Right hindlimb (tissue), 1 donor: ENCODE results near the gene TMEM139.

ENCODE experiments used
- DNase-seq: peaks from one replicate; pipeline ENCODE4 v3.0.0-alpha.2; 2018

TMEM139 gene

DNA sequence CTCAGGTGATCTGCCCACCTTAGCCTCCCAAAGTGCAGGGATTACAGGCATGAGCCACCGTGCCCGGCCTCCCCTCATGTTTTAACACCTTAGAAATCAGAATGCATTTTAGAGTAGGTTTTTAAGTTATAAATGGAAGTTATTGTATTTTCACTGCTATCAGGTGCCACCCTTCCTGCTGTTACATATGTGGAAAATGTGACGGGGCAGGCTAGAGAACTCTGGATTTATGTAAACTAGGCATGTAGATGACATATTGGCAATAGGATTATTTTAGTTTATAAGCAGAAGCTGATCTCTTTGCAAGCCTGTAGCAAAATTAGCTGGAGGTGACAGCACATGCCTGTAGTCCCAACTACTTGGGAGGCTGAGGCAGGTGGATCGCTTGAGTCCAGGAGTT lies 5.5 kb downstream of the TMEM139 start:
- no peak for DNase-seq

DNA sequence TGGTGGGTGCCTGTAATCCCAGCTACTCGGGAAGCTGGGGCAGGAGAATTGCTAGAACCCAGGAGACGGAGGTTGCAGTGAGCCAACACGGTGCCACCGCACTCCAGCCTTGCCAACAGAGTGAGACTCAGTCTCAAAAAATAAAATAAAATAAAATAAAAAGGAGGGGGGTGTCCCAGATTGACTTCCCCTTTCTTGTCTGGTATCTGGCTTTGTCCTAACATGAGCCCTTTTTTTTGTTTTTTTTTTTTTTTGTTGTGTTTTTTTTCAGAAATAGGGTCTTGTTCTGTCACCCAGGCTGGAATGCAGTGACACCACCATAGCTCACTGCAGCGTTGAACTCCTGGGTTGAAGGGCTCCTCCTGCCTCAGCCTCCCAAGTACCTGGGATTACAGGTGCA lies 8.1 kb downstream of the TMEM139 start:
- DNase-seq = no peak

DNA sequence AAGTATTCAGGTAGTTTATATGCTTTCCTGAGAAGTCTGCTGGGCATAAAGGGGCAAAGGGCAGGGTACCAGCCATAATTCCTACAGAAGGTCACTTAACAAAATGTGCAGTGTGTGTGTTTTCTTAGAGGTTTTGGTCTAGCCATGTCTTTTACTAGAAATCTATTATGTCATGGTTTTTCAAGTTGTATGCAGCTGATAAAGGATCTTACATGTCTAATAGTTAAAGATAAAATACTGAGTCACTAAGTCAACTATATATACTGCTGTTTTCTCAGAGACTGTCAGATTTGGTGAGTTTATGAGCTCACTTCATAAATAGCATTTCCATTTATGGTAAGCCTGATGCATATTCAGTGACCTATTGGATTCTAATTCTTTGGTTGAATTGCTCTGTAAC lies 11.1 kb downstream of the TMEM139 start:
- no peak for DNase-seq

GRCh38 chr7:143296686-143297085 lies 11.9 kb downstream of the TMEM139 start:
- no peak for DNase-seq

DNA sequence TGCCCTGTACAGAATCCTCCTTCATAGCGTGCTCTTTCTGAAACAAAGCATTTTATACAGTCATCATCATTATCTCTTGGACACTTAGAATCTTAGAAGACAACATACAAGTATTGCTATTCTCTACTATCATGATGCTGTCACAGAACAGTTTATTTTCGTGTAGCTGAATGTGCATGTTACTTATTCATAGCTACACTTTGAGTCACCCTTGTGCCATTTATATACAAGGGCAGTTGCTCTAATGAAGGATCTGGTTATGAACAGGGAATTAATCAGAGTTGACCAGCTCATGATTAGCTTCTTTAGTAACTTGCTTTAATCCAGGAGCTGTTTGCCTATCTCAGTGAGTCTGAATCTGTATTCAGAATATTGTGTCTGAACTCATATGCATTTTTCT lies 14.6 kb downstream of the TMEM139 start:
- no peak for DNase-seq

GRCh38 chr7:143299840-143300239 lies 15.1 kb downstream of the TMEM139 start:
- DNase-seq = no peak

- DNase-seq = no peak
Observed at GRCh38 chr7:143300959-143301935, 16.5 kb downstream of the TMEM139 start.

- DNase-seq = no peak
Observed at GRCh38 chr7:143303733-143304132, 19.0 kb downstream of the TMEM139 start.

- no peak for DNase-seq
Observed at GRCh38 chr7:143304938-143305337, 20.2 kb downstream of the TMEM139 start.

- DNase-seq = no peak
Observed at GRCh38 chr7:143305423-143306070, 20.8 kb downstream of the TMEM139 start.

- DNase-seq = no peak
Observed at GRCh38 chr7:143308632-143309031, 23.9 kb downstream of the TMEM139 start.

DNA sequence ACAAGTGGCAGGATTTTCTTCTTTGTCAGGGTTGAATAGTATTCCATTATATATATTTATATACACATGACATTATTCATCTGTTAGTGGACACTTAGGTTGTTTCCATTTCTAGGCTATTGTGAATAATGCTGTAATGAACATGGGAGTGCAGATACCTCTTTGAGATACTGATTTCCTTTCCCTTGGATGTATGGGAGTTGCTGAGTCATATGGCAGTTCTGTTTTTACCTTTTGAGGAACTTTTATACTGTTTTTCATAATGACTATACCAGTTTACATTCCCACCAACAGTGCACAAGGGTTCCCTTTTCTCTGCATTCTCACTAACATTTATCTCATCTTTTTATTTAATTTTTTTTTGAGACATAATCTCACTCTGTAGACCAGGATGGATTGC lies 29.4 kb downstream of the TMEM139 start:
- DNase-seq = no peak

DNA sequence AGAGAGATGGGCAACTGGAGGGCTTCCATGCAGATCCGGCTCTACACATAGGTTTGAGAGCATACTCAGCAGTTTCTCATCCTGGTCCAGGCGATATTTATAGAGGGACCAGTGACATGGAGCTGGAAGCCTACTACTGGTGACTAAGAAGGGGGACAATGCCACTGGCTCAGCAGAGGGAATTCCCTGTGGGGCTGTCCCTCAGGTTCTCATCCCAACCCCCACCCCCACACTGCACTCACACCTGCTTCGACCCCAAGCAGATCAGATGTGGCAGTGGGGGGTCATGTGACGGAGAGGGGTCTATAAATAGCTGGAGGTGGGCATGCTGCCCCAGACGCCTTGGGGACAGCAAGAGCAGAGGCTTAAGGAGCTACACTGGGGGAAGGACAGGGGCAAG lies 31.0 kb downstream of the TMEM139 start, which contains the start of gene CLCN1:
CLCN1 (plus strand) TSS at position 336 of the 400 bp plus-strand sequence. CDS start 102 bp downstream, outside the sequence.
- no peak for DNase-seq

GRCh38 chr7:143316492-143316891 lies 31.7 kb downstream of the TMEM139 start:
- no peak for DNase-seq

DNA sequence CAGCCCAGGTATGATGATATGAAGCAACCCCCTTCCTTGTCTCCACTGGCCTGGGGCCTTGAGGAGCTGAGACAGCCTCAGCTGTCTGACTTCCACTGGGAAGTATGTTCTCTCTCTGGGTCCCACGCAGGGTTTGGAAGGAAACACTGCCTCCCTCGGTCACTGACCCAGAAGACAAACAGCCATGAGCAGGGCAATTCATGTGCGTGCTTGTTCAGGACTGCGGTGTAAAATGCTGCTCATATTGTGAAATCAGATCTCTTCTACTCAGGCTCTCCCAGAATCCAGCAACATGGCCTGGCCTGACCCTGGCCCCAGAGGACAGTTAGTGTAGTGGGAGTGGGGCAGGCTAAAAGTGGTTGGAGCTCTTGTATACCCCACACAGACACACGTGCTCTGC lies 33.9 kb downstream of the TMEM139 start:
- no peak for DNase-seq

DNA sequence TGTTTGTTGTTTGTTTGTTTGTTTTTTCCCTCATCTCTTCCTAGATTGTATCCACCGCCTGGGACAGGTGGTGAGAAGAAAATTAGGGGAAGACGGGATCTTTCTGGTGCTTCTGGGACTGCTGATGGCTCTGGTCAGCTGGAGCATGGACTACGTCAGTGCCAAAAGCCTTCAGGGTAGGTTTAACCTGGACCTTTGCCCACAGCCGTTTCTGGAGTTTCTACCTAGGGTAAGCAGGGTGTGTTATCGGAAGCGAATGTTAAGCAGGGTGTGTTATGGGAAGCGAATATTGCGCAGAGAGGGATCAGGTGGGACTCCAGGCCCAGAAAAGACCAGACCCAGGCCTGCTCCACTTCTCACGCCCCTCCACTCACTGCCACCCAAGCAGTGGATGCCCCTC lies 35.9 kb downstream of the TMEM139 start:
- no peak for DNase-seq

DNA sequence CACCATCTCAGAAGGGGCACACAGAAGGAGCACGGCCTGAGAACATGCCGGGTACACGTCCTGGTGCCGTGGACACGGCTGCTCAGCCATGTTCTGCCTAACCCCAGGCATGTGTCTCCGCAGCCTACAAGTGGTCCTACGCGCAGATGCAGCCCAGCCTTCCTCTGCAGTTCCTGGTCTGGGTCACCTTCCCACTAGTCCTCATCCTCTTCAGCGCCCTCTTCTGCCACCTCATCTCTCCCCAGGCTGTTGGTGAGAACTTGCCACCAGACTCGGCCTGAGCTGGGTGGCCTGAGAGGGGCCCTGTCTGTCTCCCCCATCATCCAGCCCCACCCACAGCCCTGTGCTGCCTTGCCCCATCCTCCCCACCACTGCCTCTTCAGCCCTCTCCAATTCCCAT lies 36.5 kb downstream of the TMEM139 start:
- no peak for DNase-seq

GRCh38 chr7:143321734-143322133 lies 37.0 kb downstream of the TMEM139 start:
- DNase-seq = no peak

- peak; percentile 39 for DNase-seq
Observed at GRCh38 chr7:143322760-143323633, 38.2 kb downstream of the TMEM139 start.

- no peak for DNase-seq
Observed at GRCh38 chr7:143323653-143324052, 38.9 kb downstream of the TMEM139 start.

GRCh38 chr7:143325240-143325639 lies 40.5 kb downstream of the TMEM139 start:
- DNase-seq = no peak

GRCh38 chr7:143327903-143328302 lies 43.1 kb downstream of the TMEM139 start:
- DNase-seq = no peak
